AG04449 (cell line): ENCODE results near the gene ATP7B.

Source experiments
- CTCF ChIA-PET: fragments of 350-600 bp; formaldehyde crosslinking; extraction: SDS; loops from one replicate; lab custom pipeline; 2021; ENCODE audit warnings: antibody characterized with exemption; lab: Yijun Ruan, JAX
- POLR2A ChIA-PET: fragments of 400-600, 350-600 bp; formaldehyde crosslinking; extraction: SDS; loops from one replicate; lab custom pipeline; 2020; ENCODE audit warnings: antibody characterized with exemption, inconsistent platforms; lab: Yijun Ruan, JAX
- DNase-seq: peaks from one replicate; pipeline ENCODE4 v3.0.0-alpha.2; 2010; ENCODE audit warnings: low read depth, low spot score
- H3K4me3 ChIP-seq: 2 replicates; pipeline ENCODE4 v1.5.1; 2011; ENCODE audit warnings: low read depth, mild to moderate bottlenecking, control low read depth, low read length
- TF ChIP-seq, protein P1 (sequence below): IDR thresholded peaks from one replicate; pipeline ENCODE4 v1.5.1; 2011; ENCODE audit warnings: mild to moderate bottlenecking, moderate library complexity, low read length, control low read depth, inconsistent platforms; ENCODE audit not compliant: insufficient read depth; ENCODE audit errors: missing control alignments

Gene ATP7B

GRCh38 chr13:51895906-51896888 is 115.1 kb downstream of the ATP7B start:
- H3K4me3 ChIP-seq = no peak overlapping the region
- TF ChIP-seq, protein P1, sequence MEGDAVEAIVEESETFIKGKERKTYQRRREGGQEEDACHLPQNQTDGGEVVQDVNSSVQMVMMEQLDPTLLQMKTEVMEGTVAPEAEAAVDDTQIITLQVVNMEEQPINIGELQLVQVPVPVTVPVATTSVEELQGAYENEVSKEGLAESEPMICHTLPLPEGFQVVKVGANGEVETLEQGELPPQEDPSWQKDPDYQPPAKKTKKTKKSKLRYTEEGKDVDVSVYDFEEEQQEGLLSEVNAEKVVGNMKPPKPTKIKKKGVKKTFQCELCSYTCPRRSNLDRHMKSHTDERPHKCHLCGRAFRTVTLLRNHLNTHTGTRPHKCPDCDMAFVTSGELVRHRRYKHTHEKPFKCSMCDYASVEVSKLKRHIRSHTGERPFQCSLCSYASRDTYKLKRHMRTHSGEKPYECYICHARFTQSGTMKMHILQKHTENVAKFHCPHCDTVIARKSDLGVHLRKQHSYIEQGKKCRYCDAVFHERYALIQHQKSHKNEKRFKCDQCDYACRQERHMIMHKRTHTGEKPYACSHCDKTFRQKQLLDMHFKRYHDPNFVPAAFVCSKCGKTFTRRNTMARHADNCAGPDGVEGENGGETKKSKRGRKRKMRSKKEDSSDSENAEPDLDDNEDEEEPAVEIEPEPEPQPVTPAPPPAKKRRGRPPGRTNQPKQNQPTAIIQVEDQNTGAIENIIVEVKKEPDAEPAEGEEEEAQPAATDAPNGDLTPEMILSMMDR = peak; percentile 78
- DNase-seq = peak; percentile 21
- ChIA-PET CTCF (interaction anchor here (0.7 to 6.6 kb wide), 24 partner anchors 9 to 771 kb away, joined by 3 to 83 read pairs (median 3); partner anchors contain the start of gene NEK5), POLR2A (no interaction called here)

DNA sequence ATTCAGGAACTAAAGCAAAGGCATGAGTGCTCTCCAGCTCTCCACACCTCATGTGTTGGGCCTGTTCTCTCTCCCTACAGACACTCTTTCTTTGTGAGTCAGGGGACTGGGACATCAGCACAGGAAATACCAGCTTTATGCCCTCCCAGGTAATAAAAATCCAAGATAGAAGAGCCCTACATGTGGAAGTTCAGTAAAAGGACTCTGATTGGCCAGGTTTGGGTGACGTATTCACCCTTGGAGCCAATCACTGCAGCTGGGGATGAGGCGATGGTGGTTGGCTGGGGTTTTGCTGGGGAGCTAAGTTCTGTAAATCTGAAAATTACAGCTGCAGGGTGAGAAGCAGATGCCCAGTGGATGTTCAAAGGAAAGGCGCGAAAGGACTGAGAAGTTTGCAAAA is 117.0 kb downstream of the ATP7B start:
- ChIA-PET CTCF (interaction anchor here (1.0 to 6.6 kb wide), 4 partner anchors 11 to 556 kb away, joined by 3 to 83 read pairs (median 11); partner anchors contain the start of genes NEK5 and VPS36), POLR2A (no interaction called here)
- no peak overlapping the region for H3K4me3 ChIP-seq
- no peak for DNase-seq
- TF ChIP-seq, protein P1 = no peak

DNA sequence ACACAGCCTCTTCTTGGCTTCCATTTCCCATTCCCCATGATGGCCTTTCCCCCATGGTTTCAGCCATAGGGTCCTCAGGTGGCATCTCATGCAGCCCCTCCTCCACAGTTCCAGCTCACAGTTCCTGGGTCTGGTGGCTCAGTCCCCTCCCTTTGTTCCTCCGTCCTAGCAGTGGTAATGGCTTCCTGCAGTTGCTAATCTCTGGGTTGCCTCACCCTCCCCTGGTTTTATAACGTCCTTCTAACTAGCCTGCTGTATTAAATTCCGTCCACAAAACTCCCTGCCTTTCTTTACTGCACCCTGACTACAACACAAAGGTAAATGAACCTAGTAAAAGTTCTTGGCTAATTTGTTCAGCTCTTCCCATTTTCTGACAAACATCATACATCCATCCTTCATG is 118.6 kb downstream of the ATP7B start:
- POLR2A ChIA-PET = no interaction called here
- H3K4me3 ChIP-seq = no peak overlapping the region
- no peak for DNase-seq
- TF ChIP-seq, protein P1 = no peak
- CTCF ChIA-PET = interaction anchor here (0.7 to 6.6 kb wide), 7 partner anchors 10 to 558 kb away, joined by 3 to 83 read pairs (median 4); partner anchors contain the start of gene NEK5

DNA sequence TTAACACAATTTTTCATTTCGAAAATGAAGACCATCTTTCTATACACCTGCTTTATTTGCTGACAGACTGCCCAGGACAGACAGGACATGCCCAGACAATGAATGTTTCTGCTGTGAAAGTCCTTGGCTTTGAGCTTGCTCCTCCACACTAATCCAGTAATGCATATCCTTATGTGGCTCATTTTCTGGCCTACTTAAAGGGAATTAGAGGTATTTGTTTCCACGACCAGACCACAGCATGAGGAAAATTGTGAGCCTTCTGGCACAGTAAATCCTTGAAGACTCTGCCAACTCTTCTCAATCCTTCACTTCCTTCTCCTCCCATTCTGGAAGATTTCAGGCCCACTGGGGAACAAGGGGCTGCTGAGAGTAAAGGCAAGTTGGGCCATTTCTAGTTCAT is 123.8 kb downstream of the ATP7B start:
- TF ChIP-seq, protein P1 = no peak
- DNase-seq = no peak
- POLR2A ChIA-PET = no interaction called here
- CTCF ChIA-PET = interaction anchor here (1.2 kb wide), 1 partner anchor 8 kb away, joined by 4 read pairs; no protein-coding TSS in a partner anchor
- no peak overlapping the region for H3K4me3 ChIP-seq

GRCh38 chr13:51885651-51886050 is 125.6 kb downstream of the ATP7B start:
- DNase-seq = no peak
- H3K4me3 ChIP-seq = no peak overlapping the region
- POLR2A ChIA-PET = no interaction called here
- TF ChIP-seq, protein P1 = no peak
- CTCF ChIA-PET = interaction anchor here (0.7 to 1.3 kb wide), 2 partner anchors 10 to 242 kb away, joined by 3 read pairs; no protein-coding TSS in a partner anchor

- ChIA-PET CTCF (no interaction called here), POLR2A (no interaction called here)
- no peak for DNase-seq
- TF ChIP-seq, protein P1 = no peak
- H3K4me3 ChIP-seq = no peak overlapping the region
These were observed 128.0 kb downstream of the ATP7B start for GRCh38 chr13:51883226-51883600.
